HG02642 (cell line): ENCODE data around the gene OSCP1.
A peak's percentile ranks its signal among the peaks of the same experiment; 100 is the strongest.

Experiments
- ATAC-seq: cut with Tn5 transposase; IDR thresholded peaks from one replicate; pipeline ENCODE4 v1.9.1; 2021; ENCODE audit warnings: mild to moderate bottlenecking; ENCODE audit not compliant: unreplicated experiment, poor library complexity

The OSCP1 gene

DNA sequence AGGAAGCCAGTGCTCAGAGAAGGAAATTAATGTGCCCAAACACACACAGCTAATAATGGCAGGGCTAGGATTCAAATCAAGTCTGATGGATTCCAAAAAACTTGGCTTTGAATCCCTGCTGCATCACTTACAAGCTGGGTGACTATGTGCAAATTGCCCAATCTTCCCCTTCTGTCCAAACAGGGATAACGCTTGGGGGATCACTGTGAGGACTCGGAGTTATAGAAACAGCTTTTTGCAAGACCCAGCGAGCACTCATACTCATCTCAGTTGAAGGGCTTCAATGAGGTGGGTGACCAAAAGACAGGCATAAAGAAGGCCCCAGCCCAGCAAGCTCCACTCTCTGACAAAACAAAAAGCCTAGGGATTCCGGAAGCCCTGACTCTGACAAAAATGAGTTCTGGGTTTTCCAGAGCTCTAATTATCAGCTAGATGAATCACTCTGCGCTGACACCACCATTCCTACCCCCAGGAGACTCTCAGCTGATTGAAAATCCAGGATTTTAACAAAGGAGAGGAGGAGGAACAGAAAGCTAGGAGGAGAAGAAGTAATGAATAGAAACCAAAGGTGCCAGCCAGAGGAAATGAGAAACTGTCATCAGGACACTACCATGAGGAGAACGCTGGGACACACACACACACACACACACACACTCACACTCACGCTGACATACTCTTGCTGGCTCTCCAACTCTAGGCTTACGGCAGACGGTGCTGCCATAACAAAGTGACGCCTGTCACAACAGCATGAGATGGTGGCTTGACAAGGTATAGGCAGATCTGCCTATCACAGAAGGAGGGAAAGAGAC, 62.9 kb downstream of the OSCP1 start:
- ATAC-seq: no peak

DNA sequence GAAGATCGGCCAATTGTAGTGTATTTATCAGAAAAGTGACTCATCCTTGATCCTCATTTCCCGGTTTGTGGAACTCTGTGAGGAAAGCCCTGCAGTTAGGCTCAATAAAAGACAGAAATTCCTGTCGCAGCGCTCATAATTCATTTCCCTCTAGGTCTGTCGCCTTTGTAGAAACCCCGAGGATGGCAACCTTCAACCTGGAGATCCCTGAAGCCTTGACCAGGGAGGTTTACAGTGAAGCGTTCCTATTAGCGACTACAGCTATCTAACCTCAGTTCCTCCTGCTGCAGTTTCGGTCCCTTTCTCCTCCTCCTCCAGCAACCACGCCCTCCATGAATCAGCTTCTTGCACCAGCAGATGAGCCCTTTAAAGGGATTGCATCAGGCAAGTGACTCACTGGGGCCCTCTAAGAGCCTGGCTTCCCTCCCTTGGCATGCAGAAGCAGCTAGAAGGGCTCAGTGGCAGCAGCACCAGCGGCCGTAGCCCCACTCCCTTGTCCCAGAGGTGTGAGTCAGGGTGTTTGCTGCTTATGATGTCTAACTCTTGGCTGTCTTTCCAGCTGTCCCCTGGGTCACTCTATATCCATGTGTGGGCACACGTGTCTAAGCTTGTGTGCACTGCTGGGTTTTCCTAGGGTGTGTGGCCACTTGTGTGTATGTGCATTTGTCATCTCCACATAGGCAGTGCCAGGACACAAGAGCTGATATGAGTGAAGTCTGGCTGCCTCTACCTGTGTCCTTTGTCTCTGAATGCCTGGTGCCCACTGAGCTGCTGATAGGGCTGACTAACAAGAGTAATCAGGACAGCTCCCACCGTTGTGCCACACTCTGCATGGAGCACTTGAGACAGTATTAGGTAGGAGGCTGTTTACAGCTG, 63.7 kb downstream of the OSCP1 start:
- ATAC-seq: peak; percentile 40

DNA sequence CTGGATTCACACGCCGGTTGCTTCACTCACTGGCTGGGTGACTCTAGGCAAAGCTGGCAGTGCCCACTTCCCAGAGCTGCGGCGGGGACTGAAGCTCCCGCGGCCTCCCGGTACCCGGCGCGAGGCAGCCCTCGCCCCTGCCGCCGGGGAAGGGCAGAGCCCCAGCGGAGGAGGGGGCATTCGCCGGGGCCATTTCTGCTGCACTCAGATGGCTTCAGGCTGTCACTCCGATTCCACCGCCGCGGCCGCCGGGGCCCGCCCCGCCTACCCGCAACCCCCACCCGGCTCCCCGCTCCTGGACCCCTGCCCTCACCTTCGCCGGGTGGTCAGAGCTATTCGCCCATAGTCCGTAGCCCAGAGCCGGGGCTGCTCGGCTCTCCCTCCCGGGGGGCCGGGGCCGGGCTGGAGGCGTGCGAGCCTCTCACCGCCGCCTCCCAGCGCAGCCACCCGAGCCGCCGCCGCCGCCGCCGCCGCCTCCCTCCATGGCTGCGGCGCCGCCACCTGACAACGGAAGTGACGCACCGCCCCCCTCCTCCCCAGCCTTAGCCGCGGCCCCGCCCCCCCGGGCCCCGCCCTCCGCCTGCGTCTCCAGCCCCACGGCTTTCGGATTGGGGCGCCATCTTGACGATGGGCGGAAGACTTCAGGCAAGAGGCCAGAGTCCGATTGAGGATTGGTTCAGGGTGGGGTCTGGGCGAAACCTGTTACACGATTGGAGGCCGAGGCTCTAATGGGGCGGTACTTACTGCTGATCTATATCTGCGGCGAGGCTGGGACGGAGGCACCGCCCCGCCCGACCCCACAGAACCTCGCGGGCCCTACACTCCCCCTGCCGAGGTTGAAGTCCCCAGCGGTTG, 64.6 kb downstream of the OSCP1 start, which contains the start of gene STK40:
Gene STK40, minus strand, starts transcription at position 515 of the 855 bp plus-strand sequence. CDS start 24,592 bp downstream, outside the sequence.
- ATAC-seq: peak; percentile 87

DNA sequence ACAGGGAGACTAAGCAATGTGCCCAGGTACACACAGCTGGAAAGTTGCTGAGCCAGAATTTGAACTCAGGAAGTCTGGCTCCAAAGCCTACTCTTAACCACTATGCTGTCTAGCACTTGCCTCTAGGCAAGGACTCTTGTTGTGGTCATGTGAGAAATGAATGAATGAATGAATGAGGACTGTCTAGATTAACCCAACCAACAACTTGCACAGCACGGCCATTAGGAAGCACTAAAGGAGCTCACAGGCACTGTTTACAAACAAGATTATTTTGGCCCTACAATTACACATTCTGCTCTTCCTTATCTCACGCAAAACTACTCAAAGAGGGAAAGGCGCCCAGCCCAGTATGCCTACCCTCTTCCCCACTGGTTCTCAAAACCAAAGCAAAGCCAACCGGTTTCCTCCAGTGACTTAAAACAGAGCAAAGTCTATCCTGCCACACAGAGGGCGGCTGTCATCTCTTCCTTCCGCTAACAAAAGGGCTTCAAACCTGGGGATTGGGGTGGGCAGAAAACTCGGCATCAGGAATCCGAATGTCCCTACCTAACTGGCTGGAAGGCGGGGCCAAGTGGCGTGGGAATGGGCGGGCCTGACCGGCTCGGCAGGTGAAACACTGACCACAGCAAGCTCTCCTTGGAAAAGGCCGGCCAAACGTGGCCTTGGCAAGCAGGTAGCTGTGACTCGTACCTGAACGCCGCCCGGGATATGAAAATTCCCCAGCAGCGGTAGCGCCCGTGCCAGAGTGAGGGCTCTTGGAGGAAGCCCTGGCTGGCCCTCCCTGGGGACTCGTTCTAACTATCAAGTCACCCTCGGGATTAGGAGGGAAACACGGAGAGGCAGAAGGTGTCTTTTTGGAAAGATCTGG, 65.5 kb downstream of the OSCP1 start:
- ATAC-seq: no peak

DNA sequence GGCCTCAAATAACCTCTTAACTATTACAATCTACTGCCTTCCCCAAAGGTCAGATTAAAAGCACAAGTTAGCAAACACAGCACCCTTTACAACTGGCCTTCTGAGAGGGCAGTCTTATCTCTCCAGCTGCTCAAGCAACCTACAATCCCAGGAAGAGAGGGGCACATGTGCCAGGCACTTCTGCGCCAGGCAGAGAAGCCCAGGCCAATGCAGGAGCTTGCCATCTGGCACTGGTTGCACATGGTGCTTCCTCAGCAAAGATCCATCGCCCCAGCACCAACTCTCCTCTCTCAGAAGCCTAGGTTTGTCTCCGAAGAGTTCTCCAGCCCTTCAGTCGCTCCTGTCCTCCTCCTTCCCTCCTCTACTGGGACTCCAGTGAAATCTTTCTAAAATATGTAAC, 67.0 kb downstream of the OSCP1 start:
- no peak for ATAC-seq

DNA sequence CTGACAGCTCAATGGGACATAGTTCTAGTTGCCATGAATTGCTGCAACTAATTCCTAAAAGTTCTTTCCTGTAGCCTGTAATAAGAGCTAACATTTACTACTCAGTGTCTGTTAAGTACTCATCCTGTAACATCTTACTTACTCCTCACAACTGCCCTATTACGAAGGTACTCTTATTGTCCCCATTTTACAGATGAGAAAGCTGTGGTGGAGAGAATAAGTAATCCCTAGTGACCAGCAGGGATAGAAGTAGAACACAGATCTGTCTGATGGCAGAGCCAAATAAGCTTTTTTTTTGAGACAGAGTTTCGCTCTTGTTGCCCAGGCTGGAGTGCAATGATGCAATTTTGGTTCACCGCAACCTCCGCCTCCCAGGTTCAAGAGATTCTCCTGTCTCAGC, 67.6 kb downstream of the OSCP1 start:
- no peak for ATAC-seq

DNA sequence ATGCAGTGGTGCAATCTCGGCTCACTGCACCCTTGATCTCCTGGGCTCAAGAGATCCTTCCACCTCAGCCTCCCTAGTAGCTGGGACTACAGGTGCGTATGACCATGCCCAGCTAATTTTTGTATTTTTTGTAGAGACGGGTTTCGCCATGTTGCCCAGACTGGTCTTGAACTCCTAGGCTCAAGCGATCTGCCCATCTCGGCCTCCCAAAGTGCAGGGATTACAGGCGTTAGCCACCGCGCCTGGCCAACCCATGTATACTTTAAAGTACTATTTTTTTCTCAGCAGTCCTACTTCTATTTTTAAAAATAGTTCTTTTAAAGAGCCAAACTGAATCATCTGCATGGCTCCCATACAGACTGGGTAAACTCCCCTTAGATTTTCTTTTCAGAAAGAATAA, 68.0 kb downstream of the OSCP1 start:
- no peak for ATAC-seq

DNA sequence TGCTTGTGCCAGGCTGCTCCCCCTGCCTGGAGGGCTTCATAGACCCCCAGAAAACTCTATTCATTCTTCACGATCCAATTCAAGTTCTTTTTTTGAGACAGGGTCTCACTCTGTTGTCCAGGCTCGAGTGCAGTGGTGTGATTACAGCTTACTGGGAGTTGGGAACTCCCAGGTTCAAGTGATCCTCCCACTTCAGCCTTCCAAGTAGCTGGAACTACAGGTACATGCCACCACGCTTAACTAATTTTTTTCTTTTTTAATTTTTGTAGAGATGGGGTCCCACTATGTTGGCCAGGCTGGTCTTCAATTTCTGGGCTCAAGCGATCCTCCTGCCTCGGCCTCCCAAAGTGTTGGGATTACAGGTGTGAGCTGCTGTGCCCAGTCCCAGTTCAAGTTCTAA, 68.8 kb downstream of the OSCP1 start:
- ATAC-seq: no peak

DNA sequence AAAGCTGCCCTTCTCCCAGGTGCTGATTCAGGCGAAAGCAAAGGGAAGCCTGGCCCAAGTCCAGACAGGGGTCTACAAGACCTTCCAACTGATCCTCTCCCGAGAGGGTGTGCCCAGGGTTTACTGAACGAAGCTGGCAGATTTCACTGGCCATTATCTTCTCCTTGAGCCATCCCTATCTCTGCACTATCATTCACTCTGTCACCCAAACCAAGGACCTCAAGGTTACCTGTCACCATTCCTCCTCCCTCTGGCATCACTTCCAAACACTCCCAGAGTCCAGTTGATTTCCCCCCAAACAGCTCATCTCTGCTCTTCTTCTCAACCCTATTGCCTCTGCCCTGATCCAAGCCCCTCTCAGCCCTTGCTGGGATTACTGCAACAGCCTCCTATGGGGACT, 69.5 kb downstream of the OSCP1 start:
- ATAC-seq: no peak

DNA sequence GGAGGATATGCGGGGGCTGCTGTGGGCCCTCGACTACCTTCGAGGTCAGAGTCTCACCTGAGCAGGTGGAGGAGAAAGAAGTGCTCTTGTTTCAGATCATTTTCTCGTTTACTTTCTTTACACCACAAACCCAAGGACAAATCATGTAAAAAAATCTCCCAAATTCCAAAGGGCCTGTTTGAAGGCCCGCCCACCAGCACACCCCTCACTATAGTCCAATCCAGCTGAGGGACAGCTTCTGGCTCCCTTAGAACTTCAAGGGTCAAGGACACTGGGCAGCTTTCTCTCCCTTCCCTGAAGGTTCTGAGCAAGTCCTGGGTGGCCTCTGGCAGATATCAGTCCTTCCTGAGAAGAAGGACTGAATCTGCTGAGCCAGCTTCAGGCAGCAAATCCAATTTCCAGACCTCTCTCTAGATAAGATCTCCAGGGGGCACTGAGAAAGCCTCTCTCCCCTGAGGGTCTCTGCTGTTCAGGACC, 70.1 kb downstream of the OSCP1 start:
- ATAC-seq: no peak

DNA sequence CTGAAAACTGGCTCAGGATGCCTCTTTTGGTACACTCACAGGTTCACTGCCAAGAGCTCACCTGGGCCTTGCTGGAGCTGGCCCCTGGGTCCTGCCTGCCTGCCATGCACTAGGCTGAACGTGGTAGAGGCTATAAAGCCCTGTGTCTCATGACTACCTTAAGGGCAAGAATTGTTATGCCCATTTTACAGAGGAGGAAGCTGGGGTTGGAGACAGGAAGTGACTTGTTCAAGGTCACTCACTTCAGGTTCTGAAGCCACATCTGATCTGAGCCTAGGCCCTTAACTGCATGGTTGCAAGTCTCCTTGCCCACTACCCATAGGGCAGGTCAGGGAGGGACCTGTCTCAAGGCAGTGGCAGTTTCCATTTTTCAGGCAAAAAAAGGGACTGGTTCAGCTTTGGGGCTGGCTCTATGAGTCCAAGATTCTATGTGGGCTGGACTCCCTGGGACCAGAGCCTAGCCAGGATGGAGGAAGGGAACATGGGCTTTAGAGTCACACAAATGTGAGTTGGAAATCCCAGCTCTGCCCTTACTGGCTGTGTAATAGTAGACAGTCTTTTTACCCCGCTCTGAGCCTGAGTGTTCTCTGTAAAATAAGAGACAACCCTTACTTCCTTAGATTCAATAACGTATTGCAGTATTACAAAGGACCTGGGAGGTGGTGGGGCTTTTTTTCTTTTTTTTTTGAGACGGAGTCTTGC, 72.3 kb downstream of the OSCP1 start:
- ATAC-seq: no peak

DNA sequence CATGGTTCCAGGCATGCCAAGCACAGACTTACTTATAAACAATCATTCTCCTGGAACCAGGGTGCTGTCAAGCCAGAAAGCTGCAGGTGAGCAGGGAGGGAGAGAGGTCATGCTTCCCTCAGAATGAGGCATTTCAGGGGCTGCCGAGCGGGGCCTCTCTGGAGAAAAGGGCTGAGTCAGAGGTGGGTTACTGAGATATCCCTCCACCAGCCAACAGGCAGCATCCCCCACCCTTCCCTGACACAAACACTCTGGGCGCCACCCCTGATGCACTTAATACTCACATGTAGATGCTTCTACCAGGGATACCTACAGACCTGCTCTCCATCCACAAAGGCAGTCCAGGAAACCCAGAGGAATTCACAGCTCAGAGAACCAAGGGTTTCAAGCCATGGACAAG, 77.6 kb downstream of the OSCP1 start:
- ATAC-seq: no peak

DNA sequence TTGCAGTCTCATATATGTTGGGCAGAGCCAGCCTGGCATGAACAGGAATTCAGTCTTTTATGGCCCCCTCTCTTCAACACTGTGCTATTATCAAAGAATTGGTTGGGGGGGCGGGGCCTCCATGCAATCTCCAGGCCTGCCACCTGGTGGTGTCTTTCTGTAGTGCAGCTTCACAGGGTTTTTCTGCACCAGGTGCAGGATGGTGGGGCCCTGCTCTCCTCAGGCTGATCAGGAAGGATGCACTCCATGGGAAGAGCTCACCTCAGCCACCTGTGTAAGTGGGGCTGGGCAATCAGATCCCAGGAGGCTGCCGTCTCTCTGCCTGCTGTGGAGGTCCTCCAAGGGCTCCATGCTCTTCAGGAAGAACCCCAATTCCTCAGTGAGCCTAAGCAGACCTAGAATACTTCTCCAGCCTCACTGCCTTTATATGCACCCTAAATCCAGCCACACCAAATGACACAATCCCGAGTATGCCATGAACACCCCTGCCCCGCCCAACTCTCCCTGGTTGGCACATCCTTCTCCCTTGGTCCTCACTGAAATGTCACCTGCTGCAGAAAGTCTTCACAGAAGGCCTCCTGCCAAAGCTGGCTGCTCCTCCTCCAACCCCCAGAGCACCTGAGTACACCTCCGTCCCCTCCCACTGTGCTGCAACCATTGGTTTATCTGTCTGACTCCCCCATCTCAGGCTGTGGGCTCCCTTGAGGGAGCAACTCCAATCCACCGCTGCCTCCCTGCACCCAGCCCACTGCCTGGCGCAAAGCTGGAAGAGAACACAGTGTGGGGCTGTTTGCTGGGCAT, 81.0 kb downstream of the OSCP1 start:
- ATAC-seq: no peak
